Measurements from ENCODE around the gene NINL.
"Not testable (repeated sequence)": the region's sequence is repeated elsewhere in the genome, so short reads cannot be mapped to it uniquely, and the experiment has no call there.

The NINL gene

GRCh38 chr20:25584905-25585704 is at the start of gene NINL:
TSS of gene NINL (minus strand) at chr20:25585531. CDS start at chr20:25526587, 58,944 bp downstream.
- peak; percentile 7 to 39 (median 9) for DNase-seq (ENCODE audit: low read depth in 2 of 3, low spot score in 1 of 3)

GRCh38 chr20:25632940-25633790 is 47.8 kb upstream of the NINL start:
- no peak for DNase-seq (ENCODE audit: low read depth in 2 of 3, low spot score in 1 of 3)

- DNase-seq (ENCODE audit: low read depth in 2 of 3, low spot score in 1 of 3) = not testable (repeated sequence)
These were observed 45.3 kb upstream of the NINL start for GRCh38 chr20:25630615-25631014.

- no peak for DNase-seq (ENCODE audit: low read depth in 2 of 3, low spot score in 1 of 3)
These were observed 44.6 kb upstream of the NINL start for GRCh38 chr20:25629816-25630499.

GRCh38 chr20:25626779-25627178 is 41.4 kb upstream of the NINL start:
- no peak for DNase-seq (ENCODE audit: low read depth in 2 of 3, low spot score in 1 of 3)

GRCh38 chr20:25624500-25624939 is 39.2 kb upstream of the NINL start:
- no peak for DNase-seq (ENCODE audit: low read depth in 2 of 3, low spot score in 1 of 3)

- DNase-seq (ENCODE audit: low read depth in 2 of 3, low spot score in 1 of 3) = peak; percentile 85 to 91 (median 89)
These were observed 38.6 kb upstream of the NINL start, which contains the start of gene NANP for GRCh38 chr20:25623736-25624499. TSS of gene NANP (minus strand) at chr20:25624014. CDS start at chr20:25623948, 66 bp downstream.

- DNase-seq (ENCODE audit: low read depth in 2 of 3, low spot score in 1 of 3) = peak; percentile 13 to 23 (median 13)
These were observed 37.9 kb upstream of the NINL start for GRCh38 chr20:25623225-25623735.

- no peak for DNase-seq (ENCODE audit: low read depth in 2 of 3, low spot score in 1 of 3)
These were observed 37.3 kb upstream of the NINL start for GRCh38 chr20:25622450-25623224.

- DNase-seq (ENCODE audit: low read depth in 2 of 3, low spot score in 1 of 3) = no peak
These were observed 36.7 kb upstream of the NINL start for GRCh38 chr20:25622049-25622448.

GRCh38 chr20:25619514-25619913 is 34.2 kb upstream of the NINL start:
- DNase-seq (ENCODE audit: low read depth in 2 of 3, low spot score in 1 of 3) = no peak

- DNase-seq (ENCODE audit: low read depth in 2 of 3, low spot score in 1 of 3) = no peak
These were observed 23.4 kb upstream of the NINL start for GRCh38 chr20:25608774-25609173.

- no peak for DNase-seq (ENCODE audit: low read depth in 2 of 3, low spot score in 1 of 3)
These were observed 20.9 kb upstream of the NINL start for GRCh38 chr20:25606094-25606695.

GRCh38 chr20:25605148-25605547 is 19.8 kb upstream of the NINL start:
- no peak for DNase-seq (ENCODE audit: low read depth in 2 of 3, low spot score in 1 of 3)

- no peak for DNase-seq (ENCODE audit: low read depth in 2 of 3, low spot score in 1 of 3)
These were observed 19.3 kb upstream of the NINL start for GRCh38 chr20:25604611-25605010.

- not testable (repeated sequence) for DNase-seq (ENCODE audit: low read depth in 2 of 3, low spot score in 1 of 3)
These were observed 17.6 kb upstream of the NINL start for GRCh38 chr20:25602914-25603309.

- DNase-seq (ENCODE audit: low read depth in 2 of 3, low spot score in 1 of 3) = not testable (repeated sequence)
These were observed 17.0 kb upstream of the NINL start for GRCh38 chr20:25602191-25602913.

GRCh38 chr20:25601659-25602058 is 16.3 kb upstream of the NINL start:
- no peak for DNase-seq (ENCODE audit: low read depth in 2 of 3, low spot score in 1 of 3)

All from stimulated activated CD4-positive, alpha-beta T cell treated with anti-CD3 and anti-CD28 coated beads, Interleukin-12 subunit alpha, Interleukin-12 subunit beta, amount 100 ng/mL, for 48 hours (primary cell).